ENCODE results near the gene CACNA1H.

GRCh38 chr16:1164382-1164781 lies 11.5 kb downstream of the CACNA1H start:
- TF ChIP-seq CTCF (IDR thresholded peaks at IDR 0.05) (no peak), POLR2A (IDR thresholded peaks at IDR 0.05) (no peak)

Measured in uterus (tissue), 2 donors.